ENCODE measurements around the gene UBXN6.

DNA sequence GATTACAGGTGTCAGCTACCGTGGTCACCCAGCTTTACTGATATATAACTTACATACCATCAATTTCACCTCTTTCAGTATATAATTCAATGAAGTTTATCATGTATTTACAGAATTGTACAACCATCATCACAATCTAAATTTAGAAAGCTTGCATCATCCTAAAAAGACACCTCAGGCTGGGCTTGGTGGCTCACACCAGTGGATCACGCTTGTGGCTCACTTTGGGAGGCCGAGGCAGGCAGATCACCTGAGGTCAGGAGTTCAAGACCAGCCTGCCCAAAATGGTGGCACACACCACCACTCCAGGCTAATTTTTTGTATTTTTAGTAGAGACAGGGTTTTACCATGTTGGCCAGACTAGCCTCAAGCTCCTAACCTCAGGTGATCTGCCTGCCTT is 10.2 kb upstream of the UBXN6 start:
- TF ChIP-seq, protein P1, sequence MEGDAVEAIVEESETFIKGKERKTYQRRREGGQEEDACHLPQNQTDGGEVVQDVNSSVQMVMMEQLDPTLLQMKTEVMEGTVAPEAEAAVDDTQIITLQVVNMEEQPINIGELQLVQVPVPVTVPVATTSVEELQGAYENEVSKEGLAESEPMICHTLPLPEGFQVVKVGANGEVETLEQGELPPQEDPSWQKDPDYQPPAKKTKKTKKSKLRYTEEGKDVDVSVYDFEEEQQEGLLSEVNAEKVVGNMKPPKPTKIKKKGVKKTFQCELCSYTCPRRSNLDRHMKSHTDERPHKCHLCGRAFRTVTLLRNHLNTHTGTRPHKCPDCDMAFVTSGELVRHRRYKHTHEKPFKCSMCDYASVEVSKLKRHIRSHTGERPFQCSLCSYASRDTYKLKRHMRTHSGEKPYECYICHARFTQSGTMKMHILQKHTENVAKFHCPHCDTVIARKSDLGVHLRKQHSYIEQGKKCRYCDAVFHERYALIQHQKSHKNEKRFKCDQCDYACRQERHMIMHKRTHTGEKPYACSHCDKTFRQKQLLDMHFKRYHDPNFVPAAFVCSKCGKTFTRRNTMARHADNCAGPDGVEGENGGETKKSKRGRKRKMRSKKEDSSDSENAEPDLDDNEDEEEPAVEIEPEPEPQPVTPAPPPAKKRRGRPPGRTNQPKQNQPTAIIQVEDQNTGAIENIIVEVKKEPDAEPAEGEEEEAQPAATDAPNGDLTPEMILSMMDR (IDR thresholded peaks at IDR 0.05), result no peak
- no peak for TF ChIP-seq POLR2A (IDR thresholded peaks at IDR 0.05)

All from vagina (tissue), 2 donors.